ENCODE data around the gene KIF23.

KIF23 gene

GRCh38 chr15:69413822-69414700, at the start of gene KIF23:
Gene KIF23, plus strand, starts transcription at chr15:69414349. Its CDS starts 117 bp downstream, at chr15:69414466.
- no peak for TF ChIP-seq GATA2 (IDR thresholded peaks at IDR 0.05; ENCODE audit: low read depth, low read length)
- TF ChIP-seq GATA3 (IDR thresholded peaks at IDR 0.05; ENCODE audit: low read depth, low read length): no peak

DNA sequence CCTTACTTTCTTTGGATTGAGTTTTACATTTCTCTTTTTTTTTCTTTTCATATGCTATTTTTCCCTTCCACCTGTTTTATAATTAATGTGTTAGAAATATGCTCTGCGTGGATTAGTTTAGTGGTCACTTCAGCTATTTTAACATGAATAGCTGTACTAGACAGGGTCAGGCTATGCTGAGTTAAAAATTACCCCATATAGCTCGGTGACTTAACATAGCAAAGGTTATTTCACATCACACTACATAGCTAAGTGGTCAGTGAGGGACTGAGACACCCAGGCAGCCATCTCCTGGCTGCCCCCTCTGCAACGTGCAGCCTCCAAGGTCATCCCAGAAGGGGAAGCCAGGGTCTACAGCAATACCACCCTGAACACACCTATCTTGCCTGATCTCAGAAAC, 46.9 kb upstream of the KIF23 start:
- TF ChIP-seq GATA2 (IDR thresholded peaks at IDR 0.05; ENCODE audit: low read depth, low read length) (no peak), GATA3 (IDR thresholded peaks at IDR 0.05; ENCODE audit: low read depth, low read length) (no peak)

DNA sequence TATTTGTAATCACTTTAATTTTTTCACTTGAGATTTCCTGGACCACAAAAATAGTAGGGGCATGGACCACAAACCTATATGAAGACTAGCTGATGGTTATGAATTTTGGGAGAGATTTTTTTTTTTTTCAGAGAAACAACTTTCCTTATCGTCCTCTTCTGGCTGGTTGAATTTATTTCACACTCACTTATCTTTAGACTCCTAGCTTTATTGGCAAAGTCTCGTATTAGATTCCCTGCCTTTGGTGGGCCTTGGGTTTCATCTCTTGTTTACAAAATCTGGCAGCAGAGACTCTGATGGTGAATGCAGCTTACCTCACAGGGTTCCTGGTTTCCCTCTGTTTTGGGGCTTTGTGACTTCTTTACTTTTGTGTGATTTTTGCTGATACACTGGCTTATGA, 44.5 kb upstream of the KIF23 start:
- TF ChIP-seq GATA2 (IDR thresholded peaks at IDR 0.05; ENCODE audit: low read depth, low read length): no peak
- no peak for TF ChIP-seq GATA3 (IDR thresholded peaks at IDR 0.05; ENCODE audit: low read depth, low read length)

- no peak for TF ChIP-seq GATA3 (IDR thresholded peaks at IDR 0.05; ENCODE audit: low read depth, low read length)
These were observed 40.7 kb upstream of the KIF23 start for GRCh38 chr15:69373406-69373805.

DNA sequence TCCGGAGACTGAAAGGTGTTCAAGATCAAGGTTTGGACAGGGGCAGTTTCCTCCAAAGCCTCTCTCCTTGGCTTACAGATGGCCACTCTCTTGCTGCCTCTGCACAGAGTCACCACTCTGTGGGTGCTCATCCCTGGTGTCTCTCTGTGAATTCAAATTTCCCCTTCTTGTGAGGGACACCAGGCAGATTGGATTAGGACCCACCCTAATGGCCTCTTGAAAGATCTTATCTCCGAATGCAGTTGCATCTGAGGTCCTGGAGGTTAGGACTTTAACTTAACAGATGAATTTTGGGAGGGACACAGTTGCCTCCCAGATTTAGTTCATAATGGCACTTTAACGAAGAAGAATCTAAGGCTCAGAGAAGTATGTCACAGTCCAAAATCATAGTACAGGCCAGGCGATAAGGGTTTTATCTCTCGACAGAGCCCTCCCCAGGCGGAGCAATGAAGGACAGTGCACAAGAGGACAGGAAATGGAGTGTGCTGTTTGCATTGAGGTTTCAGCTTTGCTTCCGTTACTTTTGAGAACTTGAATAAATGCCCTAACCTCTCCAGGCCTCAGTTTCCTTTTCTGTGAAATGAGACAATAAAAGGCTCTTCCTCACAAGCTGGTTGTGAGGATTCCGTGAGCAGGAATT, 38.9 kb upstream of the KIF23 start:
- TF ChIP-seq GATA2 (IDR thresholded peaks at IDR 0.05; ENCODE audit: low read depth, low read length) (peak; percentile 28; the same call in 1 of the 2 replicates), GATA3 (IDR thresholded peaks at IDR 0.05; ENCODE audit: low read depth, low read length) (no peak)

- TF ChIP-seq GATA3 (IDR thresholded peaks at IDR 0.05; ENCODE audit: low read depth, low read length): no peak
- no peak for TF ChIP-seq GATA2 (IDR thresholded peaks at IDR 0.05; ENCODE audit: low read depth, low read length)
These were observed 36.8 kb upstream of the KIF23 start for GRCh38 chr15:69377216-69377970.

- TF ChIP-seq GATA3 (IDR thresholded peaks at IDR 0.05; ENCODE audit: low read depth, low read length) (no peak), GATA2 (IDR thresholded peaks at IDR 0.05; ENCODE audit: low read depth, low read length) (no peak)
These were observed 33.9 kb upstream of the KIF23 start for GRCh38 chr15:69380100-69380725.

DNA sequence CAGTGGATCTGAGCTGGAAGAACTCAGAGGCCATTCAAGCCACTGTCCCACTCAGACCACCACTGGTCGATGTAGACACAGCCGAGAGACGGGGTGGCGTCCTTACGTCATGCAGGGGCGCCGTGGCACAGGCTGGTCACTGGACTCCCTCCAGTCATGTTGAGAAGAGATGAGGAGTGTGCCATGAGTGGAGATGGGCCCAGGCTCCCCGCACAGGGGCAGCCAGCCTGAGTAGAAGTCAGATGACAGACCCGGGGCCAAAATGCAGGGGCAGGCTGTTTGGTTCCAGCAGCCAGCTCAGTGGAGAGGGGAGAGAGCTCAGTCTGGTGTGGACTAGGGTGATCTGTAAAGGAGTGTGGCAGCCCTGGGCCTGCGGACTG, 33.4 kb upstream of the KIF23 start:
- no peak for TF ChIP-seq GATA2 (IDR thresholded peaks at IDR 0.05; ENCODE audit: low read depth, low read length)
- no peak for TF ChIP-seq GATA3 (IDR thresholded peaks at IDR 0.05; ENCODE audit: low read depth, low read length)

DNA sequence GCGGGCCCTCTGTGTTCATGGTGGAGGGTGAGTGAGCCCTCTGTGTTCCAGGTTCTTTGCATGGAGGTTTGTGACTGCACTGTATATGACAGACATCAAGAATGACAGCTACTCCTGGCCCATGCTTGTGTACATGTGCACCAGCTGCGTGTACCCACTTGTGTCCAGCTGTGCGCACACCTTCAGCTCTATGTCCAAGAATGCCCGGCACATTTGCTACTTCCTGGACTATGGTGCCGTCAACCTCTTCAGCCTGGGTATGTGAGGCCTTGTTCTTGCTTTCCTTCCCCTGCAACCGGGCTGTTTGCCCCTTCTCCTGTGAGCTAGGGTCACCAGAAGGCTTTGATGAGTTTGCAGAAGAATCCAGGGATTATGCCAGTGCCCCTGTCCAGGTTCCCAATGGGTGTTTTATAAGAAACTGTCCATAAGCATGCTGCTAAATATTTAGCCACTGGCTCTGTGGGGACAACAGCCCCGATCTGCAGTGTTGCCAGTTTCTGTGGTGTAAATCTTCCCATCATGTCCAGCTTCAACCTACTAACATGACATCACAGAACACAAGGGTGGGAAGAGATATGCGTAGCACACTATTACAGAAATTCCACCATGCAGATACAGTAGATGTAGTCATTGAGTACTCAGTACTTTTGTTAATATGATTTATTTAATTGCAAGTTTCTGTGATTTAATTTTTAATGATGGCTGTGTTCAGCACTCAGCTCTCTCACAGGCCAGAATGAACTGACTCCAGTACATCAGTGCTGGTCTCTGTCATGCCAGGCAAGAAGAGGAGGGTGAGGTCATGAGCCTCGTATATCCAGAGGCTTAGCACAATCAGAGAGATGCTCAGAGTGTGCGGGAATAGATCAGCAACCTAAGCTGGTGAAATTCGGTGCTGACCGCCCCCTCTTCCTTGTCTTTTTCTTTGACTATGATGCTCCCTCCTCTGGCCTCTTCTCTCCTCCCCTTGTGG, 29.2 kb upstream of the KIF23 start:
- TF ChIP-seq GATA3 (IDR thresholded peaks at IDR 0.05; ENCODE audit: low read depth, low read length): no peak
- no peak for TF ChIP-seq GATA2 (IDR thresholded peaks at IDR 0.05; ENCODE audit: low read depth, low read length)

DNA sequence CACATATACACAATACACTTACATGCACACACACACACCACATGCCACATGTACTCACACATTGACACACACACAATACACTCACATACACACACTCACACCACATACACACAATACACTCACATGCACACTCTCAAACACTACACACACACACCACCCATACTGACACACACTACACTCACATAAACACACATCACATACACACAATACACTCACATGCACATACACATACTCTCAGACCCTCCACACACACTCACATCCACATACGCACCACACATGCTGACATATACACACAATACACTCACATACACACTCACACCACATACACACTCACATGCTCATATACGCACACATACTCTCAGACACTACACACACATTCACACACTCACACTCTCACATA, 28.3 kb upstream of the KIF23 start:
- no peak for TF ChIP-seq GATA3 (IDR thresholded peaks at IDR 0.05; ENCODE audit: low read depth, low read length)
- no peak for TF ChIP-seq GATA2 (IDR thresholded peaks at IDR 0.05; ENCODE audit: low read depth, low read length)

- no peak for TF ChIP-seq GATA2 (IDR thresholded peaks at IDR 0.05; ENCODE audit: low read depth, low read length)
- TF ChIP-seq GATA3 (IDR thresholded peaks at IDR 0.05; ENCODE audit: low read depth, low read length): no peak
These were observed 27.9 kb upstream of the KIF23 start for GRCh38 chr15:69386284-69386683.

DNA sequence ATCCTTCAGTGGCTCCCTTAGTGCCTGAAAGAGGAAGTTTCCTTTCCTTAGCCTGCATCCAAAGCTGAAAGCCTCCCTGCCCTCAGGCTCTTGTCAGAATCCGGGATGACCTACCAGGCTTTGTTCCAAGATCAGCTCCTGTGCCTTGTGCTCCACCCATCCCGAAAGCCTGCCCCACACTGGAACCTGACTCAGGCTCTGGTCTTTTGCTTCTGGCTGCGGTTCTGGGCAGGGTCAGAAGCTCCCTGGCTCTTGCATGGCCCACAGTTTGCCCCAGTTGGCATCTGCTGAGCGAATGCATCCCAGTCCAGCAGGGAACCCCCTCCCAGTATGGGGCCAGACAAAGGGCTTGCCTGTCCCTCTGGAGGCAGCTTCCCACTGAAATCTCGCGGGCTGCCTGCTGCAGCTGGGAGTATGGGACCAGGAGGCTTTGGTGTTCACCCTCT, 25.9 kb upstream of the KIF23 start:
- no peak for TF ChIP-seq GATA2 (IDR thresholded peaks at IDR 0.05; ENCODE audit: low read depth, low read length)
- no peak for TF ChIP-seq GATA3 (IDR thresholded peaks at IDR 0.05; ENCODE audit: low read depth, low read length)

- TF ChIP-seq GATA2 (IDR thresholded peaks at IDR 0.05; ENCODE audit: low read depth, low read length) (no peak), GATA3 (IDR thresholded peaks at IDR 0.05; ENCODE audit: low read depth, low read length) (no peak)
These were observed 24.7 kb upstream of the KIF23 start for GRCh38 chr15:69389426-69389825.

Measured in SH-SY5Y (cell line).